Diencephalon (tissue), 1 donor: ENCODE results near the gene OR5H2. TPM values are rescaled to one million over a fixed set of nuclear protein-coding genes. Genes with fewer than 3 reads are reported as not detected.

Experiments used
- total RNA-seq: library from RNA; depleted of rRNA; stranded (reverse); fragments of >200 nt; gene quantifications from one replicate; pipeline ENCODE4 v1.2.3, GENCODE V29; 2014

The OR5H2 gene
- total RNA-seq, result not detected

GRCh38 chr3:98282205-98282604 is at the start of gene OR5H2:
Gene OR5H2, plus strand, starts transcription at chr3:98282505. Its CDS starts 398 bp downstream, at chr3:98282903.

GRCh38 chr3:98263944-98264343 is 18.4 kb upstream of the OR5H2 start, which contains the start of gene OR5H6:
Gene OR5H6, plus strand, starts transcription at chr3:98264244. Its CDS starts 89 bp downstream, at chr3:98264333.

Other genes starting within 250 kb of the OR5H2 start
- gene GABRR3, start 247.2 kb upstream of the OR5H2 start, total RNA-seq, result not detected
- not detected for gene OR5AC2, start 195.3 kb upstream of the OR5H2 start, total RNA-seq
- gene OR5H1, start 151.8 kb upstream of the OR5H2 start, total RNA-seq, result not detected
- not detected for gene OR5H14, start 135.0 kb upstream of the OR5H2 start, total RNA-seq
- not detected for gene OR5H15, start 115.8 kb upstream of the OR5H2 start, total RNA-seq
- gene OR5H6, start 18.3 kb upstream of the OR5H2 start, total RNA-seq, result not detected
- gene OR5K4, start 71.3 kb downstream of the OR5H2 start, total RNA-seq, result not detected
- gene OR5K3, start 108.2 kb downstream of the OR5H2 start, total RNA-seq, result not detected
- not detected for gene OR5K1, start 180.7 kb downstream of the OR5H2 start, total RNA-seq
- not detected for gene OR5K2, start 215.2 kb downstream of the OR5H2 start, total RNA-seq
- gene CLDND1, start 240.4 kb downstream of the OR5H2 start, total RNA-seq, result 153 TPM
- gene GPR15, start 249.5 kb downstream of the OR5H2 start, total RNA-seq, result not detected